ENCODE measurements around the gene SV2B. TPM values are rescaled to one million over a fixed set of nuclear protein-coding genes. Genes with fewer than 3 reads are reported as not detected.
A peak's percentile ranks its signal among the peaks of the same experiment; 100 is the strongest.

Gene SV2B
- total RNA-seq, 1 donor from 2014 or later = not detected

- DNase-seq (ENCODE audit: low read depth) (no peak), FAIRE-seq (no peak)
- Mint-ChIP-seq H3K36me3 (ENCODE audit: low read depth, unreplicated experiment) (no peaks in the 10 kb centered on the region), H3K27ac (ENCODE audit: unreplicated experiment) (no peak overlapping the region), H3K4me3 (ENCODE audit: unreplicated experiment) (no peak overlapping the region), H3K4me1 (ENCODE audit: low read depth, unreplicated experiment) (no peaks in the 10 kb centered on the region), H3K9me3 (ENCODE audit: unreplicated experiment) (peaks cover 3% of the 10 kb centered on the region), H3K27me3 (ENCODE audit: low read depth, unreplicated experiment) (peaks cover 2% of the 10 kb centered on the region)
- Histone ChIP-seq H3K79me2 (ENCODE audit: insufficient read depth, low read length) (no peaks in the 10 kb centered on the region), H3K27me3 (ENCODE audit: insufficient read depth, low read length) (no peaks in the 10 kb centered on the region), H4K20me1 (ENCODE audit: insufficient read depth, low read length) (no peaks in the 10 kb centered on the region), H3K9ac (ENCODE audit: low read length) (no peak overlapping the region), H3K4me3 (ENCODE audit: insufficient read depth, low read depth, low read length) (no peak overlapping the region), H3K27ac (ENCODE audit: low read depth, low read length) (no peak overlapping the region), H3K9me3 (ENCODE audit: insufficient read depth, low read depth, low read length) (no peaks in the 10 kb centered on the region), H3K4me2 (ENCODE audit: low read length) (no peak overlapping the region), H2AFZ (ENCODE audit: low read depth, low read length) (no peak overlapping the region), H3K36me3 (ENCODE audit: insufficient read depth, low read length) (no peaks in the 10 kb centered on the region), H3K4me1 (ENCODE audit: insufficient read depth, low read length) (no peaks in the 10 kb centered on the region)
- no peak for TF ChIP-seq EZH2 (IDR thresholded peaks at IDR 0.05; ENCODE audit: insufficient read depth, low read length)
- TF ChIP-seq, protein P1, sequence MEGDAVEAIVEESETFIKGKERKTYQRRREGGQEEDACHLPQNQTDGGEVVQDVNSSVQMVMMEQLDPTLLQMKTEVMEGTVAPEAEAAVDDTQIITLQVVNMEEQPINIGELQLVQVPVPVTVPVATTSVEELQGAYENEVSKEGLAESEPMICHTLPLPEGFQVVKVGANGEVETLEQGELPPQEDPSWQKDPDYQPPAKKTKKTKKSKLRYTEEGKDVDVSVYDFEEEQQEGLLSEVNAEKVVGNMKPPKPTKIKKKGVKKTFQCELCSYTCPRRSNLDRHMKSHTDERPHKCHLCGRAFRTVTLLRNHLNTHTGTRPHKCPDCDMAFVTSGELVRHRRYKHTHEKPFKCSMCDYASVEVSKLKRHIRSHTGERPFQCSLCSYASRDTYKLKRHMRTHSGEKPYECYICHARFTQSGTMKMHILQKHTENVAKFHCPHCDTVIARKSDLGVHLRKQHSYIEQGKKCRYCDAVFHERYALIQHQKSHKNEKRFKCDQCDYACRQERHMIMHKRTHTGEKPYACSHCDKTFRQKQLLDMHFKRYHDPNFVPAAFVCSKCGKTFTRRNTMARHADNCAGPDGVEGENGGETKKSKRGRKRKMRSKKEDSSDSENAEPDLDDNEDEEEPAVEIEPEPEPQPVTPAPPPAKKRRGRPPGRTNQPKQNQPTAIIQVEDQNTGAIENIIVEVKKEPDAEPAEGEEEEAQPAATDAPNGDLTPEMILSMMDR (IDR thresholded peaks at IDR 0.05; ENCODE audit: insufficient read depth, low read depth, low read length) = peak; percentile 20
Measured at GRCh38 chr15:91142106-91142744, 42.2 kb downstream of the SV2B start.

GRCh38 chr15:91142946-91143345, 42.9 kb downstream of the SV2B start:
- Histone ChIP-seq H3K36me3 (ENCODE audit: insufficient read depth, low read length) (no peaks in the 10 kb centered on the region), H4K20me1 (ENCODE audit: insufficient read depth, low read length) (no peaks in the 10 kb centered on the region), H3K9ac (ENCODE audit: low read length) (no peak overlapping the region), H3K4me2 (ENCODE audit: low read length) (no peak overlapping the region), H3K27me3 (ENCODE audit: insufficient read depth, low read length) (no peaks in the 10 kb centered on the region), H3K27ac (ENCODE audit: low read depth, low read length) (no peak overlapping the region), H3K9me3 (ENCODE audit: insufficient read depth, low read depth, low read length) (no peaks in the 10 kb centered on the region), H2AFZ (ENCODE audit: low read depth, low read length) (no peak overlapping the region), H3K4me3 (ENCODE audit: insufficient read depth, low read depth, low read length) (no peak overlapping the region), H3K4me1 (ENCODE audit: insufficient read depth, low read length) (no peaks in the 10 kb centered on the region), H3K79me2 (ENCODE audit: insufficient read depth, low read length) (no peaks in the 10 kb centered on the region)
- Mint-ChIP-seq H3K36me3 (ENCODE audit: low read depth, unreplicated experiment) (no peaks in the 10 kb centered on the region), H3K4me3 (ENCODE audit: unreplicated experiment) (no peak overlapping the region), H3K4me1 (ENCODE audit: low read depth, unreplicated experiment) (no peaks in the 10 kb centered on the region), H3K27ac (ENCODE audit: unreplicated experiment) (no peak overlapping the region), H3K27me3 (ENCODE audit: low read depth, unreplicated experiment) (peaks cover 2% of the 10 kb centered on the region), H3K9me3 (ENCODE audit: unreplicated experiment) (peaks cover 5% of the 10 kb centered on the region)
- TF ChIP-seq, protein P1 (IDR thresholded peaks at IDR 0.05; ENCODE audit: insufficient read depth, low read depth, low read length) = no peak
- TF ChIP-seq EZH2 (IDR thresholded peaks at IDR 0.05; ENCODE audit: insufficient read depth, low read length) = no peak
- FAIRE-seq (no peak), DNase-seq (ENCODE audit: low read depth) (no peak)

DNA sequence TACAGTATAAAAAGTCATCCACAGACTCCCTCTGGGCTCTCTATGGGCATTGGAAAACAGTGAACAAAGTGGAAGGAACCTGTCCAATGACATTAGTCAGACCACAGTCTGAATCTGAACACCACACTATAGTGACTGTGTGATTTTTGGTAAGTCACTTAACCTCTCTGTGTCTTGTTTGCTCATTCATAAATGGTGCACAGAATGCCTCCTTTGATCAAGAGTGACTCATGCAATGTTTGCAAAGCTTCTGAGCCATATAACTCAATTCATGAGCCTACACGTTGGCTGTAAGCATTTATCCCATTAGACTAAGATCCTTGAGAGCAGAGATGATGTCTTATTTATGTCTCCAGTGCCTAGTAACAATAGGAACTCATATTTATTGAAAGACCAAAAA, 46.7 kb downstream of the SV2B start:
- Mint-ChIP-seq H3K27ac (ENCODE audit: unreplicated experiment) (no peak overlapping the region), H3K4me1 (ENCODE audit: low read depth, unreplicated experiment) (no peaks in the 10 kb centered on the region), H3K27me3 (ENCODE audit: low read depth, unreplicated experiment) (peaks cover 13% of the 10 kb centered on the region), H3K9me3 (ENCODE audit: unreplicated experiment) (peaks cover 4% of the 10 kb centered on the region), H3K4me3 (ENCODE audit: unreplicated experiment) (no peak overlapping the region), H3K36me3 (ENCODE audit: low read depth, unreplicated experiment) (no peaks in the 10 kb centered on the region)
- FAIRE-seq (no peak), DNase-seq (ENCODE audit: low read depth) (no peak)
- no peaks in the 10 kb centered on the region for H3K27me3 ChIP-seq (ENCODE audit: insufficient read depth, low read length)
- H3K36me3 ChIP-seq (ENCODE audit: insufficient read depth, low read length) = no peaks in the 10 kb centered on the region
- H3K4me3 ChIP-seq (ENCODE audit: insufficient read depth, low read depth, low read length) = no peak overlapping the region
- H3K4me1 ChIP-seq (ENCODE audit: insufficient read depth, low read length) = no peaks in the 10 kb centered on the region
- H3K9me3 ChIP-seq (ENCODE audit: insufficient read depth, low read depth, low read length) = no peaks in the 10 kb centered on the region
- H3K4me2 ChIP-seq (ENCODE audit: low read length) = no peak overlapping the region
- H2AFZ ChIP-seq (ENCODE audit: low read depth, low read length) = no peak overlapping the region
- H4K20me1 ChIP-seq (ENCODE audit: insufficient read depth, low read length) = no peaks in the 10 kb centered on the region
- no peak overlapping the region for H3K27ac ChIP-seq (ENCODE audit: low read depth, low read length)
- H3K79me2 ChIP-seq (ENCODE audit: insufficient read depth, low read length) = no peaks in the 10 kb centered on the region
- TF ChIP-seq, protein P1 (IDR thresholded peaks at IDR 0.05; ENCODE audit: insufficient read depth, low read depth, low read length) = no peak
- TF ChIP-seq EZH2 (IDR thresholded peaks at IDR 0.05; ENCODE audit: insufficient read depth, low read length) = no peak
- H3K9ac ChIP-seq (ENCODE audit: low read length) = no peak overlapping the region

All from astrocyte (in vitro differentiated cells and primary cell).